NCI-H1092 (cell line): Measurements from ENCODE around the gene CSNK1D.
"Not testable (repeated sequence)": the region's sequence is repeated elsewhere in the genome, so short reads cannot be mapped to it uniquely, and the experiment has no call there.

ENCODE experiments used
- DNase-seq: peaks from one replicate; lab custom pipeline; 2025; lab: John Stamatoyannopoulos, UW

Gene CSNK1D

DNA sequence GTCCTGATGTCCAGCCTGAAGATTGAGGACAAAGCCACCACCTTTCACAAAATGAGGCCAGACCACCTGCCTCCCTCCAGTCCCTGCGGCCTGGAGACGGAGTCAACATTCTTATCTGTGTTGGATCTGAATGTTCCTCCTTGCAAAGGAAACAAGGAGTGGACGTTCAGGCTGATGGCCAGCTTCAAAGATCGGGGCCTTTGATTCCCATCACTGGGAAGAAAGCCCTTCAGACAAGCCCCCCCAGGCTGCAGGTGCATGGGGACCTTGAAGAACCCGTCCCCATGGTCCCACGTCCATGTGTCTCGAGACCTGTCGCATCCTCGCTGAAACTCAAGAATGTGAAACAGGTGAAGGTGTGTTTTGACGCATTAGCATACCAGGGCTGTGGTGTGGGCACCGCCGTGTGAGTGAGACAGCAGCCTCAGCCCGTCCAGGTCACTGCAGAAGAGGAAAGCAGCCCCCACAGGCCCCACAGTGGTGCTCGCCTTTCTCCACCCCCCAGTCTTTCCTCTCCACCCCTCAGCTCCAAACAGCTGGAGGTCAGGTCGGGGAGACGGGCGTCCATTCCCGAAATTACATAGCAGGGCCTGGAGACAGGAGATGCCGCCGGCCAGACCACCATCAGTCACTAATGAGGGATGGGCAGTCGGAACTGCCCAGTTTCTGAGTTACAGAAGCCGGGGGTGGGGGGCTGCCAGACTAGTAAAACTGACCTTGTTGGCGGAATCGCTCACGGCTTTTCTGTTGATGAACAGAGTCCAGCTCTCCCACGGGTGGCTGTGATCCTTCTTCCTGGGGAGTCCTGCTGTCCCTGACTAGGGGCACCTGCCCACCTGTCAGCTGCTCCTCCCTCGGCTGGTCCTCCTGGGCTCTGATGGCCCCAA, 877 bp upstream of the CSNK1D start:
- DNase-seq = no peak

DNA sequence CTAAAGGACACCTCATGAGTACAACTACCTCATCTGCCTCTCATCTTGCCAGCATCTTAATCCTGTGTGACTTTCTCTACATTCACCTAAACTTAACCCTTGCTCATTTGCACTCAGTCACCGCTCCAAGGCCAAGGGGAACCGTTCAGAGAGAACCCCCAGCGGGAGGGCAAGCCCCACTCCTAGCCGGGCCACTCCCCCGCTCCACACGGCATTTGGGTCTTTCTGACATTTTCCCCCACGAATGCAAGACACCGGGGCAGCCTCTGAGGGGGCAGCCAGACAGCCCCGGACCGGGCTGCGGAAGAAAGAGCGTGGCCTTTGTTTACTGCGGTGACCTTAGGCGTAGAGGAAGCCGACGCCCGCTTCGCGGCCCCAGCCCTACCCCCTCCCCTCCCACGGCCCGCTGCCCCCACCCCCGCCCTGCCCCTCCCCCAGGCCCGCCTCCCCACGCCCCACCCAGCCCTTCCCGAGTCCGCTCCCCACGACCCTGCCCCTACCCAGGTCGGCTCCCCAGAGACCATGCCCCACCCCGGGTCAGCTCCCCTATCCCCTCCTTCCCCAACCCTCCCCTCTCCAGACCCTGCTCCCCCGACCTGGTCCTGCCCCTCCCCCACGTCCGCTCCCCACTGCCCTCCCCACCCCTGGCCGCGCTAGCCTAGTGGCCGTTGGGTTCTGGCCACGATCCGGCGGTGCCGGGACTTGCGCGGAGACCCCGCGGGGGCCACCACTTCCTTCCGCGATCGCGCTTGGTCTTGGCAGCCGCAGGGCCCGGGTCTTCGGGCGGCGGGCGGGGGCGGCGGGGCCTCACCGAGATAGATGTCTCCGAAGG, 789 bp downstream of the CSNK1D start:
- peak; percentile 44 for DNase-seq

DNA sequence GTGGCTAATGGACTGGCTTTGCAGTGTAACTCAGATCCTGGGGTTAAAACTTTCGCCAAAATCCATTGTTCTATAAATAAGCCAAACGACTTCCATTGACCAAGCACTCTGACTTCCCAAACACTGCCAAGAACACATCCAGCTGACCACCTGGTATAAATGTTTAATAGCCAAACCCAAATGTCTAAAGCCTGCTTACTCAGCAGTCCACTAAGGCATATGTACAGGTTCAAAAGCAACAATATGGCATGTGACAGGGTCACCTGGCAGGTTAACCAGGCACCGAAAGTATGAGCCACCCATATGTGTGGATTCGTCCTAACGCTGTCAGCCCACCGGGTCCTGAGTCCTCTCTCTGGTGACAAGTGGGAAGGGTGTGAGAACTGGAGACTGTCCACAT, 2.1 kb downstream of the CSNK1D start:
- DNase-seq = no peak

DNA sequence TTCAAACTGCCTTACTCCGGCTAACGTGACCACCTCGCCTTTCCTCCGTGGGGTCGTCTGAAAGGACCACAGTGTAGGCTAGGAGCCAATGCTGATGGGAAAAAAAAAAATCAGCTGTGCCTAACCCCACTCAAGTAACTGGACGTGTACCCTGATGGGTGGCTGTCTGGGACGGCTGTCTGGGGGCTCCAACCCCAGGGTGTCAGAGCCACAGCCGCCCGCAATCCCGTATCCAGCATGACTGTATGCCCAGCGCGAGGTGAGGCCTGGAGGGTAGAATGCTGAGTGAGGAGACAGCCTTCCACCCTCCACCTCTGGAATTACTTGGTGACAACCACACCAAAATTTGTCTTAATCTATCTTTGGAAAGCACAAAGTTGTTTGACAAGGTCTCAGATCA, 2.8 kb downstream of the CSNK1D start:
- DNase-seq = no peak

DNA sequence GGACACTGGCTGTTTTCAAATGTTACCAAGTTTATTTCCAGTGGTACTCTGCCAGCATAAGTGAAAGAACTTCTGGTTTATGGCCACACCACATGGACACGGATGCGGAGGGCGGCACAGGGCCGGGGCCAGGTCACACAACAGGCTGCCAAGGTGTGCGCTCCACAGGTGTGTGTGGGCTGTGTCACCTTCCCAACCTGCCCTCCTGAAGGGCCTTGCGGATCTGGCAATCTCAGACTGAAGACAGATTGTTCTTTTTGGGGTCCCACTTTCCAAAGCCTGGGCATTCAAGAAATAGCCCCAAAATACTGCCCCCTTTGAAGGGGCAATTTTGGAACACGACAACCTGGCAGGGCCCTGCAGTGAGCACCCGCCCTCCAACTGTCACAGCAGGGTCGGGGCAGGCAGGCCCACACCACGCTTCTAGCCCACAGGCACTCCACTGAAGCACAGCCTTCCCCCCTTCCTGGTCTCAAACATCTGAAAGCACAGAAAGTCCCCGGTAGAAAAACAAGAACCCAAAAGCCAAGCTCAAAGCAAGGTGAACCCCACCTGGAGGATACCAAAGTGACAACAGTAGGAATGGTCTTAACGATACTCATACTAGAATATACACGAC, 3.5 kb downstream of the CSNK1D start:
- DNase-seq = no peak

DNA sequence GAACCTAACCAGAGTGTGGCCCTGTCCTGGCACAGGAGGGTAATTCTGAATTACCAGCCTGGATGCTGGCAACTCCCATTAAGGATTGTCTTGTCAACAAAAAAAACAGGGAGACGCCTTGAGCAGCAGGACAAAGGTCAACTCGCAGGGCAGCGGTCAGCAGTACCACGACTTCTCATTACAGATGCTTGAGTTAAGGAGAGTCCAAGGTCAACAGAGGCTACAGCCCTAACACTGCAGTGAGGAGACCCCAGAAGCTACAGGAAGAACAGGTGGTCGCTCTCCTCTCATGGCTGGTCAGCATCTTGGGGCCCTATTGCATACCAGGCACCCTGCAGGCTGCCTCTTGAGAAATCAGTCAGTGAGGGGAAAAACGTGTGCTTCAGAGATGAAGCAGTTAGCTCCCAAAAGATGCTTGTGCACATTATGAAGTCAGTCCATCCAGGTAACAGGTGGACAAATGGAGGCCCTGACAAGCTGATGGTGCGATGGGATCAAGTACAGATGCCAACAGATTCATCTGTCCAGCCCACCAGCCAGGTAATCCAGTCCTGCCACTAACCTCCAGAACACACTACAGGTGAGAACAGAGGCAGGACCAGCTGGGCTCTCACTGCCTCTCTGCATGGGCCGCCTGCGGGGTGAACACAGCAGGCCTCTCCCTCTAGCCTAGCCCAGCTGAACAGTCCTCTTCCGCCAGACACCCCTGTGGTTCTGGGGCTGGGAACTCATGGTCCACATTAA, 4.2 kb downstream of the CSNK1D start:
- DNase-seq = no peak

DNA sequence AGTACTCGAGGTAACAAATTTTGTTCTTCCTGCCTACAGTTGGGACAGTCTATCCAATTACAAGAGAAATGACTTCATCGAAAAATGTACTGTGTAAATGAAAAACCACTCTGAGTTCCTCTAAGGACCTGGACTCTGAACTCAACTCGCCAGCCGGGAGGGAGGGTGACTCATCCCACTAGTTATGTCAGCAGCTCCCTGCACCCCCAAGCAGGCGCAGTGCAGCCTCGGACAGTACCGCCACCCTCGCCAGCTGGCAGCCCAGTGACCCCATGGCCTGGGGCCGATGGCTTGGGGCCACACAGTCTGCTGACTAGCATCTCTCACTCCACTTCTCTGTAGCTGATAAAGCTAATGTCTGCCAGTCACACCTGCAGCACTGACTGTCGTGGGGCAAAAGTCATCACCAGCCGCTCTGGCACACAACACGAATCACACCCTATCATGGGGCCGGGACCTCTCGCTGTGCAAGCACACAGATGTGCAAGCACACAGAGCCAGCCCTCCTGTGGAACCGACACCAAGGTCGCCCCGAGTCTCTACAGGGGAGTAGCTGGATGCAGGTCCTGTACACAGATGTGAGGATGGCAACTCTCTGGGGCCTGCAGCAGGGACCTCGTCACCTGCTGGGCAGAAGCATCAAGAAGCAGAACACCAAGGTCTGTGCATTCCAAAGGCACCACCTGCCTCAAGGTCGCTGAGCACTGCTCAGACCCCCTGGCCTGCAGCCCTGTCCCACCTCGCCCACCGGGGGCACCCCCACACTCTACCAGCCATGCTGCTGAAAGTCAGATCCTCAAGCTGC, 5.7 kb downstream of the CSNK1D start:
- DNase-seq = no peak

DNA sequence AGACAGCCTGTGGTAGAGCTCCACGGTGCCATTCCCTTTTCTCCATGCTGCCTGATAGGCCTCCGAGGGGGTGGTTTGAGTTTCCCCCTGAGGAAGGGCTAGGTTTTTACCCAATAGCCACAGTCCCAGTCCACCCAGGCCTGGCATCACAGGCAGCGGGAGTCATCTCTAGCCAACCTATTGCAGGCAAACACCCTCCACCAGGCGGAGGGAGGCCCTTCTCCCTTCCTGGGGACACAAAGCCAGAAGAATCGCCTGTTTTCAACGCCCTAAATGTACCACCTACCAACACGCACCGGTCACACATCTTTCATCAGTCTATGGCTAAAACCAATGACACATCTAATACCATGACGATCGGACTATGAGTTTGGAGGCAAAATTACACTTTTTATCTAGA, 7.4 kb downstream of the CSNK1D start:
- no peak for DNase-seq

DNA sequence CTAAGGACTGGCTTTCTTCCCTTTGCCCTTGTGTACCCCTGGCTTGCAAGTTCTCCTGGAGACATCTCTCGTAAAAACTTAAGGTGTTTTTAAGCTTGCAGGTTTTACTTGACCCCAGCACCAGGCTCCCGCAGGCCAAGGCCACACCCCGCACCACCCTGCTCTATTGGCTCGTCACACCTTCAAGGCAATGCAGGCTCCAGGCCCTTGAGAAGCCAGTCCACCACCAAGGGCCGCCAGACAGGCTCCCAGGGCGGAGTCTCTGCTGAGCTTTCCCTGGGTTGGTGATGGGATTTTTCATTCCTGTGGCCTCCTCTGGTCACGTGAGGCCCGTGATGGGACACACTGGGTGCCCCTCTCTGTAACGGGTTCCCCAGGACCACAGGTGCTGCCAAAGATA, 9.9 kb downstream of the CSNK1D start:
- DNase-seq = no peak

DNA sequence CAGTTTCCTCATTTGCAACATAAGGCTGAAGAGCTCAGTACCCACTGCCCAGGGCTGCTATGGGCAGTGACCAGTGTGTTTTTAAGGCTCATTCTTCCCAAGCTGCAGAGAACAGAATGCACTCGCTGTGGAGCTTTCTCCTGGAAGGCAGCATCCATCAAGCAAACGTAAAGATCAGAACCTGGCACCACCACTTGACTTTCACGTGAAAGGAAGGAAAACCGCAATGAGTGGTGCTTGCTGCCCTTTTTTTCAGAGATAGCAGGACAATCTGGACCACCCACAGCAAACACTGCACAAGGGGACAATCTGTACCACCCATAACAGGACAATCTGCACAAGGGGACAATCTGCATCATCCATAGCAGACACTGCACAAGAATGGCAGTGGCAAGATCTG, 11.2 kb downstream of the CSNK1D start:
- no peak for DNase-seq

DNA sequence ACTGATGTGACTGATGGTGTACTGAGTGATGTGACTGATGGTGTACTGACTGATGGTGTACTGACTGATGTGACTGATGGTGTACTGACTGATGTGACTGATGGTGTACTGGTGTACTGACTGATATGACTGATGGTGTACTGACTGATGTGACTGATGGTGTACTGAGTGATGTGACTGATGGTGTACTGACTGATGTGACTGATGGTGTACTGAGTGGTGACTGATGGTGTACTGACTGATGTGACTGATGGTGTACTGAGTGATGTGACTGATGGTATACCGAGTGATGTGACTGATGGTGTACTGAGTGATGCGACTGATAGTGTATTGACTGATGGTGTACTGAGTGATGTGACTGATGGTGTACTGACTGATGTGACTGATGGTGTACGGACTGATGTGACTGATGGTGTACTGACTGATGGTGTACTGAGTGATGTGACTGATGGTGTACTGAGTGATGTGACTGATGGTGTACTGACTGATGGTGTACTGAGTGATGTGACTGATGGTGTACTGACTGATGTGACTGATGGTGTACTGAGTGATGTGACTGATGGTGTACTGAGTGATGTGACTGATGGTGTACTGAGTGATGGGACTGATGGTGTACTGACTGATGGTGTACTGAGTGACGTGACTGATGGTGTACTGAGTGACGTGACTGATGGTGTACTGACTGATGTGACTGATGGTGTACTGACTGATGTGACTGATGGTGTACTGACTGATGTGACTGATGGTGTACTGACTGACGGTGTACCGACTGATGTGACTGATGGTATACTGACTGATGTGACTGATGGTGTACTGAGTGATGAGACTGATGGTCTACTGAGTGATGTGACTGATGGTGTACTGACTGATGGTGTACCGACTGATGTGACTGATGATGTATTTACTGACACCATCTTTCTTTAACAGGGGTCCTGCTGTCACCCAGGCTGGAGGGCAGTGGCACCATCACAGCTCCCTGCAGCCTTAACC, 13.2 kb downstream of the CSNK1D start:
- not testable (repeated sequence) for DNase-seq

DNA sequence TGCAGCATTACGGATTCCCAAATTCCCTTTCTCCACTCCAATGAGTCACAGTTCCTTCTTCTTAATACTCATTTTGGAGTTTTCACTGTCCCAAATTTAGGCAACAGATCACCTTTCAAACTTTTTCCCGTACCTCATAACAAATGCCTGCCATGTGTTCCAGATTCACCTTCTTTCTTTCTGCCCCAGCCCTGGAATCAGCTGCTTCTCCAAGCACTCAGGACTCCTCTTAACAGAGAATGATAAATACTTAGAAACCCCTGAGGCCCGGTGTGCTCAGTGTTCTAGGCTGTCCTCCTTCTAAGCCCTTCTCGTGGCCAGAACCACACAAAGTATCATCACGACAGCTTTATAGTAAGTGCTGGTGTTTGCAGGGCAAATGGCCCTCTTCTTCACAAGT, 14.9 kb downstream of the CSNK1D start:
- no peak for DNase-seq

DNA sequence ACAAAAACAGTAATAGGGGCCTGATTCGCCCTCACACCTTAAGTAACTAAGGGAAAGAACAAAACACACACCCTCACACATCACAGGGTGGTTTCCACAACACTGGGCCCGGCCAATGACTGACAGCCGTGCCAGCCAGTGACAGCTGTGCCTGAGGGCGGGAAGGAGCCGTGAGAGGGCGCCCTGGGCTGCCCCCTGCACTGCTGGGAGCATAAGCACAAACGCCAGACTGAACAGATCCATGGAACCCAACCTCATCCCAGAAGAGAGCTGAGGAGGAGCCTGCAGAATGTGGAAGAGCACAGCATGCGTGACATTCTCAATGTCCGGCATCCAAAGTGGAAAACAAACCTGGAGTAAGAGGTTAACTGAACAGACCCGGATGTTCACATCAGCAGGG, 16.0 kb downstream of the CSNK1D start:
- DNase-seq = no peak

DNA sequence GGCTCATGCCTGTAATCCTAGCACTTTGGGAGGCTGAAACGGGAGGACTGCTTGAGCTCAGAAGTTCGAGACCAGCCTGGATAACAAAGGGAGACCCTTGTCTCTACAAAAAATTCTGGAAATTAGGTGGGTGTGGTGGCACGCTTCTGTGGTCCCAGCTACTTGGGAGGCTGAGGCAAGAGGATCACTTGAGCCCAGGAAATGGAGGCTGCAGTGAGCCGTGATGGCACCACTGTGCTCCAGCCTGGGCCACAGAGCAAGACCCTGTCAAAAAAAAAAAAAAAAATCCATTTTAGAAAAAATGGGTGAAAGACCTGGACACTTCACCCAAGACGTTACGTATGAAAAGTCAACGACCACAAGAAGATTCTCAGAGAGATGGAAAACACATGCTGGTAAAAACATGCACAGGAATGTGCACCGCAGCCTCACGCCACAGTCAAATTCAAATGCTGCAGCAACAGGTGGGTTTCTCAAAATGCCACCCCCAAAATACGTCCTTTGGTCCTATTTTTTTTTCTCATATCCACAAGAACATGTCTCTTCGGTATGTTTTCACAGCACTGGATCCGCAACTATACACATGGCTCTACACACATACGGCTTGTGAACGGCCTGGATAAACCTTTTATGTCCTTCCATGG, 17.1 kb downstream of the CSNK1D start:
- no peak for DNase-seq

DNA sequence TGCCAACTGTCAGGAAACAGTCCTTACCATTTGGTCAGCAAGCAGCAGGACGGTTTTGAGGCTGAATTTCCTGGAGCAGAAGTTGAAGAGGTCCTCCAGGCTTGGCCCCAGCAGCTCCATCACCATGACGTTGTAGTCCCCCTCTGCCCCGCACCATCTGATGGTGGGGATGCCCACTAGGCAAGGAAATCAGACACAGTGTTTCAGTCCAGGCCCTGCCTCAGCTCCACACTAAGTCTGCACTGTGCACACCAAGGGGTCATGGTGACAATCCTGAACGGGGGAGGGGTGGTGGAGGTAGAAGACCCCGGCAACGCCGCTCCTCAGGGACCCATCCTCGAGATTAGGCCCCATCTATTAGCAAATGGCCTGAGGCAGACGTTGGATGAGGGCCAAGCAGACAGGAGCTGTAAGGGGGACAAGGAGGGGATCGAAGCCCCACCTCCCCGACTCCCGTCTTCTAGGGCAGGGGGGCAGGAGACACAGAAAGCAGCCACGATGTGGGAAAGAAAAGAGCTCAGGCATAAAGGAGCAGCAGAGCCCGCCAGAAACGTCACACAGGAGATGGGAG, 18.0 kb downstream of the CSNK1D start:
- no peak for DNase-seq

DNA sequence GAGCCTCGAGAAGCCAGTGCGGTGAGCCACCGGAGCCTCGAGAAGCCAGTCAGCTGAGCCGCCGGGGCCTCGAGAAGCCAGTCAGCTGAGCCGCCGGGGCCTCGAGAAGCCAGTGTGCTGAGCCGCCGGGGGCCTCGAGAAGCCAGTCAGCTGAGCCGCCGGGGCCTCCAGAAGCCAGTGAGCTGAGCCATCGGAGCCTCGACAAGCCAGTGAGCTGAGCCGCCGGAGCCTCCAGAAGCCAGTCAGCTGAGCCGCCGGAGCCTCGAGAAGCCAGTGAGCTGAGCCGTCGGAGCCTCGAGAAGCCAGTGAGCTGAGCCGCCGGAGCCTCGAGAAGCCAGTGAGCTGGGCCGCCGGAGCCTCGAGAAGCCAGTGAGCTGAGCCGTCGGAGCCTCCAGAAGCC, 18.8 kb downstream of the CSNK1D start:
- DNase-seq = not testable (repeated sequence)

DNA sequence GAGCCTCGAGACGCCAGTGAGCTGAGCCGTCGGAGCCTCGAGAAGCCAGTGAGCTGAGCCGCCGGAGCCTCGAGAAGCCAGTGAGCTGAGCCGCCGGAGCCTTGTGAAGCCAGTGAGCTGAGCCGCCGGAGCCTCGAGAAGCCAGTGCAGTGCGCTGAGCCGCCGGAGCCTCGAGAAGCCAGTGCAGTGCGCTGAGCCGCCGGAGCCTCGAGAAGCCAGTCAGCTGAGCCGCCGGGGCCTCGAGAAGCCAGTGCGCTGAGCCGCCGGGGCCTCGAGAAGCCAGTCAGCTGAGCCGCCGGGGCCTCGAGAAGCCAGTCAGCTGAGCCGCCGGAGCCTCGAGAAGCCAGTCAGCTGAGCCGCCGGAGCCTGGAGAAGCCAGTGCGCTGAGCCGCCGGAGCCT, 19.4 kb downstream of the CSNK1D start:
- DNase-seq = not testable (repeated sequence)

DNA sequence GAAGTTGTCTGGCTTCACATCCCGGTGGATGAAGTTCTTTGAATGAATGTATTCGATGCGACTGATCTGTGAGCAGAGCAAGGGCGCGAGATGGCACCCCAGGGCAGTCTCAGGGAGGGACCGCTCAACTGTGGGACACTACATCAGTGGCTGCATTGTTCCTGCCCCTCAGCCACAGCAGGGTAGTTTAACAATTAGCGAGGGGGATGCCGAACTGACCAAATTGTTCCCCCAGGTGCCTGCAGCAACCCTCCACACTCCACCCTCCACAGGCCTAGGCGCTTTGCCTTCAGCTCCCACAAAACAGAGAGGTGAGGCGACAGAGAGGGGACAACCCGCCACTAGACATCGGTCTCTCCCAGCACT, 20.3 kb downstream of the CSNK1D start:
- DNase-seq = no peak

DNA sequence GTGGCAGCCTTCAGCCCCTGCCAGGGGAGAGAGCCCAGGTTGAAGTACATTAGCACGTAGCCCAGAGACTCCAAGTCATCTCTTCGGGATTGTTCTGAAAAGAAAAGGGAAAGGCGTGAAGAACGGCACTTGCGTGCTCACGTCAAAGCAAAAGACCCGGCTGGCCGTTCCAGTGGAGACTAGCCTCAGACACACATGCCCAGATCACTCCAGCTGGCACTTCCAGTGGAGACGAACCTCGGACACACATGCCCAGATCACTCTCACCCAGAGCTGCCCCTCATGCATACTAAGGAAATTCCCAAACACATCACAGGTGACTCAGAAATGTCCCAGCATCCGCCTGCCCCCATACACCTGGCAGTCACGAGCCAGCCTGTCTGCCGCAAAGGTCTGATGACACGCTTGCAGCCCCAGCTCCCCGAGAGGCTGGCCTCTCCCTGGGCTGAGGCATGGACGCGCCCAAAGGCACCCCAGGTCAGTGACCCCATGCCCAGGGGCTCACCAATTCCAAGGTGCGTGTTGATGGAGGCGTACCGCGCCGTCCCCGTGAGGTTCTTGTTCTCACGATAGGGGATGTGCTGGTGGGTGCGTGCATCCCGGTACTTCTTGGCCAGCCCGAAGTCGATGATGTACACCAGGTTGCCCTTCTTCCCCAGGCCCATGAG, 20.9 kb downstream of the CSNK1D start:
- no peak for DNase-seq
